ENCODE results near the gene ACHE.

- TF ChIP-seq POLR2A (IDR thresholded peaks at IDR 0.05; ENCODE audit: low read length) (no peak), GATA1 (IDR thresholded peaks at IDR 0.05; ENCODE audit: low read depth, low read length) (no peak)
These were observed 18.7 kb upstream of the ACHE start for GRCh38 chr7:100914208-100914878.

Data from erythroblast (primary cell).